ENCODE results near the gene DAGLA.

Gene DAGLA

DNA sequence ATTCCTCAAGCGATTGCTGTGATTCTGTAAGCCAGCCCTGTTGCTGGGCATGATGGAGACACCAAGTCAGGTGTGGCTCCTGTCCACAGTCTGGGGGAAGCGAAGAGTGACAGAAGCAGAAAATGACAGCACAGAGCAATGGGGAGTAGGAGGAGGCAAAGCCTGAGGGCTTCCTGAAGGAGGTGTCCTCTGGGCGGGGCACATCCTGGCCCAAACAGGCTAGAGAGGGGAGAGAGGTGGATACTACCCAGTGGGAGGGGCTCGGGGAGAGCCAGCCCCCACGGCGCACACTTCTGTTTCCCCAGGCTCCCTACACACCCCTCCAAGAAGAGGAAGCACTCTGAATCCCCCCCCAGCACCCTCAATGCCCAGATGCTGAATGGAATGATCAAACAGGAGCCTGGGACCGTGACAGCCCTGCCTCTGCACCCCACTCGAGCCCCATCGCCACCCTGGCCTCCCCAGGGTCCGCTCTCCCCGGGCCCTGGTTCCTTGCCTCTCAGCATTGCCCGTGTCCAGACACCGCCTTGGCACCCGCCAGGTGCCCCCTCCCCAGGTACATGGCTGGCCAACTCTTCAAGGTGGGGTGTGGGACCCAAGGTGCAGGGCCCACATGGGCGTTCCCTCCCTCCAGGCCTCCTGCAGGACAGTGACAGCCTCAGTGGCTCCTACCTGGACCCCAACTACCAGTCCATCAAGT lies 91.2 kb downstream of the DAGLA start:
- TF ChIP-seq, protein P1, sequence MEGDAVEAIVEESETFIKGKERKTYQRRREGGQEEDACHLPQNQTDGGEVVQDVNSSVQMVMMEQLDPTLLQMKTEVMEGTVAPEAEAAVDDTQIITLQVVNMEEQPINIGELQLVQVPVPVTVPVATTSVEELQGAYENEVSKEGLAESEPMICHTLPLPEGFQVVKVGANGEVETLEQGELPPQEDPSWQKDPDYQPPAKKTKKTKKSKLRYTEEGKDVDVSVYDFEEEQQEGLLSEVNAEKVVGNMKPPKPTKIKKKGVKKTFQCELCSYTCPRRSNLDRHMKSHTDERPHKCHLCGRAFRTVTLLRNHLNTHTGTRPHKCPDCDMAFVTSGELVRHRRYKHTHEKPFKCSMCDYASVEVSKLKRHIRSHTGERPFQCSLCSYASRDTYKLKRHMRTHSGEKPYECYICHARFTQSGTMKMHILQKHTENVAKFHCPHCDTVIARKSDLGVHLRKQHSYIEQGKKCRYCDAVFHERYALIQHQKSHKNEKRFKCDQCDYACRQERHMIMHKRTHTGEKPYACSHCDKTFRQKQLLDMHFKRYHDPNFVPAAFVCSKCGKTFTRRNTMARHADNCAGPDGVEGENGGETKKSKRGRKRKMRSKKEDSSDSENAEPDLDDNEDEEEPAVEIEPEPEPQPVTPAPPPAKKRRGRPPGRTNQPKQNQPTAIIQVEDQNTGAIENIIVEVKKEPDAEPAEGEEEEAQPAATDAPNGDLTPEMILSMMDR (conservative IDR thresholded peaks at IDR 0.05; ENCODE audit: low read depth, low read length): no peak
- no peak overlapping the region for H3K4me3 ChIP-seq (IDR thresholded peaks at IDR 0.05; ENCODE audit: insufficient read depth, low read depth, low read length)
- no peaks in the 10 kb centered on the region for H3K36me3 ChIP-seq (ENCODE audit: insufficient read depth)
- no peak overlapping the region for H3K4me2 ChIP-seq
- H3K4me1 ChIP-seq (ENCODE audit: low read depth, poor library complexity, severe bottlenecking): no peaks in the 10 kb centered on the region
- no peaks in the 10 kb centered on the region for H3K27me3 ChIP-seq (ENCODE audit: insufficient read depth, low read depth)
- no peak overlapping the region for H3K27ac ChIP-seq
- H2AFZ ChIP-seq (ENCODE audit: low read depth): no peak overlapping the region
- H4K20me1 ChIP-seq (ENCODE audit: insufficient read depth): no peaks in the 10 kb centered on the region
- H3K79me2 ChIP-seq (ENCODE audit: insufficient read depth, low read depth): no peaks in the 10 kb centered on the region
- no peak overlapping the region for H3K9ac ChIP-seq

DNA sequence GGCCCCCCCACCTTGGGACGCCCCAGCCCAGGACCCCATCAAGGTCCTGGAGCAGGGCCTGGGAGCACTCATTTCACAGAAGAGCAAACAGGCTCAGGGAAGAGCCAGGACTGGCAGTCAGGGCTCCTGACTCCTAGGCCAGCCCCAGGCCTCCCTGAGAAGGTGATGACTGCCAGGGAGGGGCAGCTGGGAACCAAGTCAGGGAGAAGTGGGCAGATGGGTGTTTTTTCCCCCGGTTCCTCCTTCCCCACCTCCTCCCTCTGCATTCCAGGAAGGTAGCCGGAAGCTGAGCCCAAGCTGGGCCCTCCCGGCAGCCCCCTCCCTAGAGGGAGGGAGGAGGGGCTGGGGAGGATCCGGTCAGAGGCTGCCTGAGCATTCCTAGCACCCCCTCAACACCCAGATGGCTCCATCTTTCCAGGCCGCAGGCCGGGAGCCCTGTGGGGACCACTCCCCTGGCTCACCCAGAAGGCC lies 91.8 kb downstream of the DAGLA start:
- Histone ChIP-seq H2AFZ (ENCODE audit: low read depth) (no peak overlapping the region), H3K9ac (no peak overlapping the region), H3K4me2 (no peak overlapping the region)

DNA sequence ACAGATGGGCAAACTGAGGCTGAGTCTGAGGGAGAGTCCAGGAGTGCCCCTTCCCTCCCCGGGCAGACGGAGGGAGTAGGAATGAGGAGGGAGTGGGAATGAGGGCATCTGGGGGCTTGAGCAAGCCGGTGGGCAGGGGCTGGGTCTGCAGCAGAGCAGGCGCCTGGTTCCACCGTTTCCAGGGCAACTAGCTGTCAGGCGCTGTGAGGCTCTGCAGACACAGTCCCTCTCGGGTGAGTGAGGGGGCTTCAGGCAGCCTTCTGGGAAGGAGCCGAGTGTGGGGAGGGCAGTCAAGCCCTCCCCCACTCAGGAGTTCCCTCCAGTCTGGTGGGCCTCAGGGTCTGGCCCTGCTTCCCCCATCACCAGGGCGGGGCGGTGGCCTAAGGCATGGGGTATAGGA lies 93.2 kb downstream of the DAGLA start:
- Histone ChIP-seq H3K4me3 (IDR thresholded peaks at IDR 0.05; ENCODE audit: insufficient read depth, low read depth, low read length) (no peak overlapping the region), H4K20me1 (ENCODE audit: insufficient read depth) (no peaks in the 10 kb centered on the region), H3K4me2 (no peak overlapping the region), H3K9ac (no peak overlapping the region), H3K4me1 (ENCODE audit: low read depth, poor library complexity, severe bottlenecking) (peaks cover 7% of the 10 kb centered on the region), H3K36me3 (ENCODE audit: insufficient read depth) (no peaks in the 10 kb centered on the region), H3K79me2 (ENCODE audit: insufficient read depth, low read depth) (no peaks in the 10 kb centered on the region), H3K27ac (no peak overlapping the region), H3K27me3 (ENCODE audit: insufficient read depth, low read depth) (no peaks in the 10 kb centered on the region), H2AFZ (ENCODE audit: low read depth) (no peak overlapping the region)
- TF ChIP-seq, protein P1 (conservative IDR thresholded peaks at IDR 0.05; ENCODE audit: low read depth, low read length): no peak

More for the DNA sequence above, 91.8 kb downstream of the DAGLA start:
- Histone ChIP-seq H3K79me2 (ENCODE audit: insufficient read depth, low read depth) (no peaks in the 10 kb centered on the region), H3K27ac (no peak overlapping the region), H3K4me1 (ENCODE audit: low read depth, poor library complexity, severe bottlenecking) (peaks cover 5% of the 10 kb centered on the region), H3K4me3 (IDR thresholded peaks at IDR 0.05; ENCODE audit: insufficient read depth, low read depth, low read length) (no peak overlapping the region), H3K27me3 (ENCODE audit: insufficient read depth, low read depth) (no peaks in the 10 kb centered on the region), H3K36me3 (ENCODE audit: insufficient read depth) (no peaks in the 10 kb centered on the region), H4K20me1 (ENCODE audit: insufficient read depth) (no peaks in the 10 kb centered on the region)
- TF ChIP-seq, protein P1 (conservative IDR thresholded peaks at IDR 0.05; ENCODE audit: low read depth, low read length): no peak

DNA sequence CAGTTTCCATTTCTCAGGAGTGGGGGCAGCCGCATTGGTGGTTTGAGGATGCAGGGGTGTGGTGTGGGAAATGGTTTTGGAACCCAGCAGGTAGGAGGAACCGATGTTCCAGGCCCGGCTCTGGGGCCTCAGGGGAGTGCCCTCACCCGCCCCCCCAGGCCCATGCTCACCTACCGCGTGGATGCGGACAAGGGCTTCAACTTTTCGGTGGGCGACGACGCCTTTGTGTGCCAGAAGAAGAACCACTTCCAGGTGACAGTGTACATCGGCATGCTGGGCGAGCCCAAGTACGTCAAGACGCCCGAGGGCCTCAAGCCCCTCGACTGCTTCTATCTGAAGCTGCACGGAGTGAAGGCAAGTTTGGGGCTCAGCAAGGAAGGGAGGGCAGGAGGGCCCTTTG lies 93.6 kb downstream of the DAGLA start:
- H4K20me1 ChIP-seq (ENCODE audit: insufficient read depth): no peaks in the 10 kb centered on the region
- no peaks in the 10 kb centered on the region for H3K79me2 ChIP-seq (ENCODE audit: insufficient read depth, low read depth)
- TF ChIP-seq, protein P1 (conservative IDR thresholded peaks at IDR 0.05; ENCODE audit: low read depth, low read length): no peak

More for the DNA sequence above, 93.6 kb downstream of the DAGLA start:
- Histone ChIP-seq H3K9ac (no peak overlapping the region), H3K27me3 (ENCODE audit: insufficient read depth, low read depth) (no peaks in the 10 kb centered on the region), H3K27ac (no peak overlapping the region), H3K4me1 (ENCODE audit: low read depth, poor library complexity, severe bottlenecking) (peaks cover 7% of the 10 kb centered on the region), H3K4me3 (IDR thresholded peaks at IDR 0.05; ENCODE audit: insufficient read depth, low read depth, low read length) (no peak overlapping the region), H2AFZ (ENCODE audit: low read depth) (no peak overlapping the region), H3K4me2 (no peak overlapping the region), H3K36me3 (ENCODE audit: insufficient read depth) (no peaks in the 10 kb centered on the region)

Measured in KMS-11 (cell line).